GM12801 (cell line): ENCODE measurements around the gene TXN2.

ENCODE experiments used
- CTCF ChIP-seq: IDR thresholded peaks from one replicate; pipeline ENCODE4 v1.5.1; 2011; ENCODE audit warnings: control low read depth; ENCODE audit not compliant: insufficient read length; ENCODE audit errors: extremely low read depth

The TXN2 gene

DNA sequence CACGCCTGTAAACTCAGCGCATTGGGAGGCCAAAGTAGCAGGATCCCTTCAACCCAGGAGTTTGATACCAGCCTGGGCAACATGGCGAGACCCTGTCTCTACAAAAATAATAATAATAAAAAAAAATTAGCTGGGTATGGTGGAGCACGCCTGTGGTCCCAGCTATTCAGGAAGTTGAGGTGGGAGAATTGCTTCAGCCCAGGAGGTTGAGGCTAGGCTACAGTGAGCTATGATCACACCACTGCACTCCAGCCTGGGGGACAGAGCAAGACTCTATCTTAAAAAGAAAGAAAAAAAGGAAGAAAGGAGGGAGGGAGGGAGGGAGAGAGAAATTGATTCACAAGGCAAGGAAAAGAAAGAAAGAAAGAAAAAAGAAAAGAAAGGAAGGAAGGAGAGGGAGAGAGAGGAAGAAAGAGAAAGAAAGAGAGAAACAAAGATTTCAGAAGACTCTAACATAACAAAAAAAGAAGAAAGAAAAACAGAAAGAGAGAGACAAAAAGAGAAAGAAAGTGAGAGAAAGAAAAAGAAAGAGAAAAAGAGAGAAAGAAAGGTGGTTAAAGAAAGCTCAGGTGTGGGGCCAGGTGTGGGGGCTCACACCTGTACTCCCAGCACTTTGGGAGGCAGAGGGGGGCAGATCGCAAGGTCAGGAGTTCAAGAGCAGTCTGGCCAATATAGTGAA, 56.4 kb downstream of the TXN2 start:
- no peak for TF ChIP-seq CTCF

GRCh38 chr22:36423461-36424404, 57.7 kb downstream of the TXN2 start:
- no peak for TF ChIP-seq CTCF

DNA sequence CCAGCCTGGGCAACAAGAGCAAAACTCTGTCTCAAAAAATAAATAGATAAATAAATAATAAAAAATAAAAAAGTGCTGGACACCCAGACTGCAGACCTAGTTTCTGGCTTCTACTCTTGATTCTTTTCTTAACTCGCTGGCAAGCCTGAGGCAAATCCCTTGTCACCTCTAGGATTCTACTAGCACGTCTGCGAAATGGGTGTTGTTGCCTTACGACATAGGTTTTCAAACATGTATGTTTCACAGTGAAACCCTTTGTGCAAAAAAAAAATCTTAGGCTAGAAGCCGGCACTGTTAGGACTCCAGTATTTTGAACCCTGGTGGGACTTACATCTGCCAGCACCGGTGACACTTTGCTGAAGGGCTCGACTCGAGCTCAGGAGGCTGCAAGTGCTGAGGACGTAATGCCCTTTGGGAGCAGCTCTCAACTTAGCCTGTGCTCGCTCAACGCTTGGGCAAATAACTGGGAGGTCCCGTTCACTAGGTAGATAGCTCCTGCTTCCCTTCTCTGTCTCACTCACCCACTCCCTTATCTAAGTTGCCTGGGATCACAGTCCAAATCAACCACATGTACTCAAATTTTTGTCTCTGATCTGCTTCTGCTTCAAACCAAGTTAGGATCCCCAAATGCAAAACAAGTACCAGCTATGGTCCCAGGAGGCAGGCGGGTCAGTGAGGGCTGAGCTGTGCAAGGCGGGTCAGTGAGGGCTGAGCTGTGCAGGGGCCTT, 59.0 kb downstream of the TXN2 start:
- TF ChIP-seq CTCF = no peak

- TF ChIP-seq CTCF = no peak
These were observed 61.2 kb downstream of the TXN2 start for GRCh38 chr22:36419912-36420882.

- no peak for TF ChIP-seq CTCF
These were observed 62.1 kb downstream of the TXN2 start for GRCh38 chr22:36419177-36419911.

DNA sequence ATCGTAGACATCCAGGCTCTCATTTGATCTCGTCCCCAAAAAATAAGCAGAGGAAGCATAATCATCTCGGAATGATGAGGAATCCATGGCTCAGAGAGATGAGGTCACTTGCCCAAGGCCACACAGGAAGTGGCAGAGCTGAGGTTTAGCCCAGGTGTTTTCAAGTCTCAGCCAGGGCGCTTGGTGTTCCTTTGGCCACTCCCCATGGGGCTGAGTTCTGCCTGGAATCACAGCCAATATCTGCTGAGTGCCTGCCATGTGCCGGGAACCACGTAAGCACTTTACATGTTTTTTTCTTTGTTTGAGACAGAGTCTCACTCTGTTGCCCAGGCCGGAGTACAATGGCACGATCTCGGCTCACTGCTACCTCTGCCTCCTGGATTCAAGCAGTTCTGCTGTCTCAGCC, 64.2 kb downstream of the TXN2 start:
- TF ChIP-seq CTCF = no peak
